NCI-H1436 treated with DMSO at 0.1 percent for 48 hours (cell line): Measurements from ENCODE around the gene ZBTB9.

Experiments
- DNase-seq: peaks from one replicate; lab custom pipeline; 2025; lab: John Stamatoyannopoulos, UW

ZBTB9 gene, protein sequence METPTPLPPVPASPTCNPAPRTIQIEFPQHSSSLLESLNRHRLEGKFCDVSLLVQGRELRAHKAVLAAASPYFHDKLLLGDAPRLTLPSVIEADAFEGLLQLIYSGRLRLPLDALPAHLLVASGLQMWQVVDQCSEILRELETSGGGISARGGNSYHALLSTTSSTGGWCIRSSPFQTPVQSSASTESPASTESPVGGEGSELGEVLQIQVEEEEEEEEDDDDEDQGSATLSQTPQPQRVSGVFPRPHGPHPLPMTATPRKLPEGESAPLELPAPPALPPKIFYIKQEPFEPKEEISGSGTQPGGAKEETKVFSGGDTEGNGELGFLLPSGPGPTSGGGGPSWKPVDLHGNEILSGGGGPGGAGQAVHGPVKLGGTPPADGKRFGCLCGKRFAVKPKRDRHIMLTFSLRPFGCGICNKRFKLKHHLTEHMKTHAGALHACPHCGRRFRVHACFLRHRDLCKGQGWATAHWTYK

DNA sequence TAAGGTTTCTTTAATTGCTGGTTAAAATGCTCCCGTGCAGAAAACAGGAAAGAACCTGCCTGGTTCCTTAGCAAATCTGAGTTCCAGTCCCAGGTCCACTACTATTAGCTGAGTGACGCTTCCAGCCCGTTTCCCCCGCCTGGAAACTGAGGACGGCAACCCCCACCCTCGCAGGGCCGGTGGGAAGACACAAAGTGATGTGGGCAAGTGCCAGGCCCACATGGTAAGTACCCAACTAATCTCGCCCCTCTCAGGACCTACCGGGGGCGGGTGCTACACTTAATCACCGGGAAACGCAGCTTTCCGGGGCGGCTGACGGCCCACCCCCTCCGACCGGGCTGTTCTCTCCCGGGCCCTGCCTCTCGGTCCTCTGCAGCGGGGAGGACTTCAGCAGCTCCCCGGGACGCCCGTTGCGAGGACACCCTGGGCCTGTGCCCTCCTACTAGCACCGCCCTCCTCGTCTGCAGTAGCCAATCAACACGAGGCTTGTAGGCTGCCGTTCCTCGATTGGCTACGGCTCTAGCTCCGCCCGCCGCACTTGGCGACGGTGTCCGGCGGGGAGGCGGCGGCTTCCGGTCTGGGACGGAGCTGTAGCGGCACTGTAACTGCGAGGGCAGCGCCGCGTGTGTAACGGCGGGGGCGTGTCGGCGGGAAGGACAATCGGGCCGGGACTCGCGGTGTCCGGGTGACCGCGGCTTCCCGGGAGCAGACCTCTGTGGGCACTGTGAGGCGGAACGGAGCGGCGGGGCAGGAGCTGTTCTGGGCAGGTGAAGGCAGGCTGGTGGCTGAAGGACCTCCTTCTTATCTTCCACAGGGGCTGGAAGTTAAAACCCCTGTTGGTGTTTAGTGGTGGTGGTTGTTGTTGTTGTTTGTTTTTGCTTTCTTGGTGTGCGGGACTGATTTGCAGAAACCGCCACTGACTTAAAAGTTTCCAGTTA lies at the start of gene ZBTB9:
ZBTB9 (plus strand) TSS at position 568 of the 938 bp plus-strand sequence. CDS start 525 bp downstream, outside the sequence.
- peak; percentile 83 for DNase-seq

DNA sequence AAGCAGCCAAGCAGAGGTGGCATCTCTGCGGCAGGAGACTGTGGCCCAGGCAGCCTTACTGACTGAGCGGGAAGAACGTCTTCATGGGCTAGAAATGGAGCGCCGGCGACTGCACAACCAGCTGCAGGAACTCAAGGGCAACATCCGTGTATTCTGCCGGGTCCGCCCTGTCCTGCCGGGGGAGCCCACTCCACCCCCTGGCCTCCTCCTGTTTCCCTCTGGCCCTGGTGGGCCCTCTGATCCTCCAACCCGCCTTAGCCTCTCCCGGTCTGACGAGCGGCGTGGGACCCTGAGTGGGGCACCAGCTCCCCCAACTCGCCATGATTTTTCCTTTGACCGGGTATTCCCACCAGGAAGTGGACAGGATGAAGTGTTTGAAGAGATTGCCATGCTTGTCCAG lies 49.5 kb upstream of the ZBTB9 start:
- no peak for DNase-seq

DNA sequence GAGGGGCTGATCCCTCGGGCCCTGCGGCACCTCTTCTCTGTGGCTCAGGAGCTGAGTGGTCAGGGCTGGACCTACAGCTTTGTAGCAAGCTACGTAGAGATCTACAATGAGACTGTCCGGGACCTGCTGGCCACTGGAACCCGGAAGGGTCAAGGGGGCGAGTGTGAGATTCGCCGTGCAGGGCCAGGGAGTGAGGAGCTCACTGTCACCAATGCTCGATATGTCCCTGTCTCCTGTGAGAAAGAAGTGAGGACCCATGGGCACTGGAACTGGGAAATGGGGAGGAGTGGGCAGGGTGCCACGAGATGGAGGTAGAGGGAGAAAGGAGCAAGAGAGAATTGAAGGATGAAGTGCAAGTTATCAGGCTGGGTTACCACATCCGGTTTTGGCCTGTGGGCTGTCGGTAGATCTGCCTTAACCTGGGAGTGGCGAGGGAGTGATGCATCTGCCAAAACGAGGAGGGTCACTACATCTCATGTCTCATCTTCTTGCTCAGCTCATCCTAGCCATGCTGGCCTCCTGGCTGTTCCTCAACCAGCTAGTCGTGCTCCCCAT lies 48.9 kb upstream of the ZBTB9 start:
- DNase-seq, result no peak

DNA sequence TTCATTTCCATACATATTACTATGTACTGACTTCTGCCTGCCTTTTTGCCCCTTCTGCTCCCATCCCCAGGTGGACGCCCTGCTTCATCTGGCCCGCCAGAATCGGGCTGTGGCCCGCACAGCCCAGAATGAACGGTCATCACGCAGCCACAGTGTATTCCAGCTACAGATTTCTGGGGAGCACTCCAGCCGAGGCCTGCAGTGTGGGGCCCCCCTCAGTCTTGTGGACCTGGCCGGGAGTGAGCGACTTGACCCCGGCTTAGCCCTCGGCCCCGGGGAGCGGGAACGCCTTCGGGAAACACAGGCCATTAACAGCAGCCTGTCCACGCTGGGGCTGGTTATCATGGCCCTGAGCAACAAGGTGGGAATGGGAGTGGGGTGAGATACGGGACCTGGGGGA lies 48.2 kb upstream of the ZBTB9 start:
- DNase-seq, result no peak

DNA sequence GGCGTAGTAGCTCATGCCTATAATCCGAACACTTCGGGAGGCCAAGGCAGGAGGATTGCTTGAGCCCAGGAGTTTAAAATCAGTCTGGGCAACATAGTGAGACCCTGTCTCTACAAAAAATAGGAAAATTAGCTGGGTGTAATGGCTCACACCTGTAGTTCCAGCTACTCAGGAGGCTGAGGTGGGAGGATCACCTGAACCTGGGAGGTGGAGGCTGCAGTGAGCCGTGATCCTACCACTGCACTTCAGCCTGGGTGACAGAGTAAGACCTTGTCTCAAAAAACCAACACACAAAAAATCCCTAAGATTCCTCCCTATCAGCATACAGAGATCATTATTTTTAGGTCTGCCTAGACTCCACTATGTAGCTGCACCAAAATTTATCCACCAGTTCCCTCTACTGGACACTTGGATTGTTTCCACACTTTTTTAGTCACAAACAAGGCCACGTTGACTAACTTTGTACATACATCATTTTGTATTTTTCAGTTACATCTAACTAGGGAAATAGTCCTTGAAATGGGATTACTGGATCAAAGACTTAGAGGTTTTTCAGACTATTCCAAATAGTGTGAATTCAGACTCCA lies 47.2 kb upstream of the ZBTB9 start:
- no peak for DNase-seq

DNA sequence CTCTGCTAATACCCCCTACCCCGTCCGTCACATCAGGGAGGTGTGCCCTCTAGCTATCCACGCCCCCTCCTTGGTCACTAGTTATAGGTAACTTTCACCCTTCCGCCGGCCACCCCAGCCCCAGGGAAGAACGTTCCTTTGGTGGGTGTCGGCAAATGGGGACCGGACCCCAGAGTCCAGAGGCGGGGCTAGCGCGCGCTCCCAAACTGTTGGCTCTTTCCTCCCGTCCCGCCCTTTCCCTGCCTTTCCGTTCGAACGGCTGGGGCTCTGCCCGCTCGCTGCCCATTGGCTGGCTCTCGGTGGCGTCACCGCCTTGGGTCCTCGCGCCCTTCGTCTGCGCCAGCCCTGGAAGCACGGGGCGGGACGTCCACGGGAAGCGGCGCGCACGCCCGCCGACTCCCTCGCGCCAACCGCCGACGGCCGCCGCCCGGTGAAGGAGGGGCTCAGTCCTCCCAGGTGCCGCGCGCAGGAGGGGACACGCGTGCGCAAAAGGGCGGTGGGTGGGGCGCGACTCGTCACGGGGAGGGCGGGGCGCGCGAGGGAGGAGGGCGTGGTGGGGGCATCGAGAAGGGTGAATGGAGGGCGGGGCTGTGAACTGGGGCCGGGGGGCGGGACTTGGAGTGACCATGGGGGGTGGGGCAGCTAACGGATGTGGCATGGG lies 44.2 kb upstream of the ZBTB9 start:
- DNase-seq, result peak; percentile 78

DNA sequence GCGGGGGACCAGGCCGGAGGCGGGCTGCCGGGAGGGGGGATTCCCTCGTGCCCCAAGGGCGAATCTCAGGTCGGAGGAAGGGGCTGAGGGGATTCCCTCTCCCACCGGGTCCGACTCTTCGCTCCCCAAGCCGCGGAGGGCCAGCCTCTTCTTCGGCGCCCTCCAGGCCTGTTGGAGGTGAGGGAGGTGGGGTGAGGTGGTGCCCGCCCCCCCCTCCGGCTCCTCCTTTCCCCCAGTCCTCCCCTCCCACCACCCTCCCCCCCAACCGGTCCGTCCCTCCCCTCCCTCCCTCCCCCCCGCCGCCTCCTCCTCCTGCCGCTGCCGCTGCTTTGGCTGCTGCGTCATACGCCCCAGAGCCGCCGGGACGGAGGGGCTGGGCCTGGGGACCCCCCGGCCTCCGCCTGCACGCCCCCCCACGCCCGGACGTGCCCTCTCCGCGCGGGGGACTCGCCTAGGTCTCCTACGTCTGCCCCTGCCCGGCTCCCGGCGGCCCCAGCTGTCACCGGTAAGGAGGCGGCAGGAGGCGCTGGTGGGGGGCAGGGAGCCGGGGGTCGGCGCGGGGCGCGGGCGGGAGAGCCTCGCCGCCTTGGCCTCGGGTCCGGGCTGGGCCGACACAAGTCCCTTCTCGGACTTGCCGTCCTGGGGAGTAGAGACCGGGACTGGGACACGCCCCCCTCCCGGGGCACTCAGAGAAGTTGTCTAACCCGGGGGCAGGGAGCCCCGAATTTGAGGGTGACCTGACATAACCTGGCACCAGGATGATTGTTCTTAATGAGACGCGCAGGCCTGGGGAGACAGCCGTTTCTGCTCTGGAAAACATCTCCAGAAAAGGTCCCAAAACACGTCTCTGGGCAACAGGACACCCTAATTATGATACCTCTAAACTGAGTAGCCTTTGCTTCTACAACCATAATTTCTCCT lies 43.4 kb upstream of the ZBTB9 start, which contains the start of gene PHF1:
PHF1 (plus strand) TSS at position 304 of the 921 bp plus-strand sequence. CDS start 1,250 bp downstream, outside the sequence.
- DNase-seq, result no peak

DNA sequence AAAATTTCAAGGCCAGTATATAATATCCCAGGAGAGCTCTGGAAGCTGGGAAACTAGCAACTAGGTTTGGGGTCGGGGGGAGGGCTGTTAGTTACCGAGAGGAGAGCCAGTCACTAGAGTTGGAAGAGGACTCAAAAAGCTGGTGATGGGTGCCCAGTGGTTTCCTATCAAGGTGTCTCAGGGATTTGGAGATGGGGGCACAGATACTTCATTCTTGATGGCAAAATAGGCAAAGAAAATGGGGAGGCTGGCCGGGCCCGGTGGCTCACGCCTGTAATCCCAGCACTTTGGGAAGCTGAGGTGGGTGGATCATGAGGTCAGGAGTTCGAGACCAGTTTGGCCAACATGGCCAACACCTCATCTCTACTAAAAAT lies 42.8 kb upstream of the ZBTB9 start:
- DNase-seq, result no peak

DNA sequence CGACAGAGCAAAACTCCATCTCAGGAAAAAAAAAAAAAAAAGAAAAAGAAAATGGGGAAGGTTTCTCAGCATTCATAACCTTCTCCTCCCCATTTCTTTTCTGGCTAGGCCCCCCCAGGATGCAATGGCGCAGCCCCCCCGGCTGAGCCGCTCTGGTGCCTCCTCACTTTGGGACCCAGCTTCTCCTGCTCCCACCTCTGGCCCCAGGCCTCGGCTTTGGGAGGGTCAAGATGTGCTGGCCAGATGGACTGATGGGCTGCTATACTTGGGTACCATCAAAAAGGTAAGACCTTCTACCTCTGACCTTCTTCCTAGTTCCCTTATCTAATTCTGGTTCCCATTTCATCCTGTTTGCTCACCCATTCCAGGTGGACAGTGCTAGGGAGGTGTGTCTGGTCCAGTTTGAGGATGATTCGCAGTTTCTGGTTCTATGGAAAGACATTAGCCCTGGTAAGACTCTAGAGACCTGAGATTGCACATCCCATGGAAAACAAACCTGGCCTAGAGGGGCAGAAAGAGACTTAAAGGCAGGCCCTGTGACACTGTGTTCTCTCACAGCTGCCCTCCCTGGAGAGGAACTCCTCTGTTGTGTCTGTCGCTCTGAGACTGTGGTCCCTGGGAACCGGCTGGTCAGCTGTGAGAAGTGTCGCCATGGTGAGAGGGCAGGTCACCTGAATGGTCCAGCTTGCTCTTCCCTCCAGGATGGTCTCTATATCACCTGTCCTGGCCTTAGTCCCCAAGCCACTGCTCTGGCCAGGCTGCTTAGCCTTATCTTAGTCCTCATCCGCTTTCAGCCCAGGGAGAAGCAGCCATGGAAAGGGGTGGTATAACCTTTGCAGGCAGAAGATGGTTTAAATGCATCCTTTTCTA lies 42.0 kb upstream of the ZBTB9 start:
- no peak for DNase-seq

DNA sequence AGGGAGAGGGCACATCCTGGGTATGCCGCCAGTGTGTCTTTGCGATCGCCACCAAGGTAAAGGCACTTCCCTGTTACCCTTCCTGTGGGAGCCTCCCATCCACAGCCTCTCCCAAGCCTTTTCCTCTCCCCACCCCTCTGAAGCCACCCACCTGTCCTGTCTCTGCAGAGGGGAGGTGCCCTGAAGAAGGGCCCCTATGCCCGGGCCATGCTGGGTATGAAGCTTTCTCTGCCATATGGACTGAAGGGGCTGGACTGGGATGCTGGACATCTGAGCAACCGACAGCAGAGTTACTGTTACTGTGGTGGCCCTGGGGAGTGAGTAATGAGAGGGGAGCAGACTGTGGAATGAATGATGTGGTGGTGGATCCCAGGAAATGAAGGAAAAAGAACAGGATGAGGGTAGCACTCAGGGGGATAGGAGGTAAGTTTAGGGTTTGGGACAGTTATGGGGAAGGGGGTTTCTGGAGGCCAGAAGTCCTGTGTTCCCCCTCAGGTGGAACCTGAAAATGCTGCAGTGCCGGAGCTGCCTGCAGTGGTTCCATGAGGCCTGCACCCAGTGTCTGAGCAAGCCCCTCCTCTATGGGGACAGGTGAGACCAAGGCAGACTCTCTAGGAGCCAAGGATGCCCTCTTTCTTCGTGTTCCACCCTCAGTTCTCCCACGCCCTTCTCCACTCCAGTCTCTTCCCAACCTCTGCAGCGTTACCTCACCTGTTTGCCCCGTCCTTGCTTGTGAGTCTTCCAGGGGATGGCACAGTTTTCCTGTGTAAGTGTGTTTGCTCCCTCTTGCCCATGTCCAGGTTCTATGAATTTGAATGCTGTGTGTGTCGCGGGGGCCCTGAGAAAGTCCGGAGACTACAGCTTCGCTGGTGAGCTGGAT lies 40.9 kb upstream of the ZBTB9 start:
- DNase-seq, result no peak

DNA sequence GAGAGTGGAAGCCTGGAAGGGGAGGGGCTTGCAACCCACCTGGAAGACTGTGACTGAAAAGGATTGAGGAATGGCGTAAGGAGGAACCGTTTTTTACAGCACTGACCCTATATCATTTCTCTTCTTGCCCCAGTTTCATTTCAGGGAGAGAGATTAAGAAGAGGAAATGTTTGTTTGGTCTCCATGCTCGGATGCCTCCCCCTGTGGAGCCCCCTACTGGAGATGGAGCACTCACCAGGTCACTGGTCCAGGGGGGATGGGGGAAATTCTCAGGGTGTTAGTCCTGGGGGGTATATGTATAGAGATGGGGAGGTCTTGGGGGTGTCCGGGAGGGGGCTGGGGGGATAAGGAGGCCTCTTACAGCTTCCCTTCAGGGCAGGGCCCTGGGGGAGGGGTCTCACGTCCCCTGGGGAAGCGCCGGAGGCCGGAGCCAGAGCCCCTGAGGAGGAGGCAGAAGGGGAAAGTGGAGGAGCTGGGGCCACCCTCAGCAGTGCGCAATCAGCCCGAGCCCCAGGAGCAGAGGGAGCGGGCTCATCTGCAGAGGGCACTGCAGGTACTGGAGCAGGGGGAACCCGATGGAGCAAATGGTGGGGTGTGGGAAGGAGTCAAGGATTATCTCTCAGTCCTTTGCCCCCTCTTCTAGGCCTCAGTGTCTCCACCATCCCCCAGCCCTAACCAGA lies 39.6 kb upstream of the ZBTB9 start:
- DNase-seq, result no peak

DNA sequence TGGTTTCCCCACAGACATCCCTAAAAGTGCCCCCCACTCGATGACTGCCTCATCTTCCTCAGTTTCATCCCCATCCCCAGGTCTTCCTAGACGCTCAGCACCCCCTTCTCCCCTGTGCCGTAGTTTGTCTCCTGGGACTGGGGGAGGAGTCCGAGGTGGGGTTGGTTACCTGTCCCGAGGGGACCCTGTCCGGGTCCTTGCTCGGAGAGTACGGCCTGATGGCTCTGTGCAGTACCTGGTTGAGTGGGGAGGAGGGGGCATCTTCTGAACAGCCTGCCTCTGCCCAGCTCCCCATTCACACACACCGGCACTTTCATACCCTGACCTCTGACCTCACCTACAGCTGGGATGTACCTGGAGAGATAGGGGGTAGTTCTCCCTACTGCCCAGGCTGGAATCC lies 38.5 kb upstream of the ZBTB9 start:
- DNase-seq, result no peak

DNA sequence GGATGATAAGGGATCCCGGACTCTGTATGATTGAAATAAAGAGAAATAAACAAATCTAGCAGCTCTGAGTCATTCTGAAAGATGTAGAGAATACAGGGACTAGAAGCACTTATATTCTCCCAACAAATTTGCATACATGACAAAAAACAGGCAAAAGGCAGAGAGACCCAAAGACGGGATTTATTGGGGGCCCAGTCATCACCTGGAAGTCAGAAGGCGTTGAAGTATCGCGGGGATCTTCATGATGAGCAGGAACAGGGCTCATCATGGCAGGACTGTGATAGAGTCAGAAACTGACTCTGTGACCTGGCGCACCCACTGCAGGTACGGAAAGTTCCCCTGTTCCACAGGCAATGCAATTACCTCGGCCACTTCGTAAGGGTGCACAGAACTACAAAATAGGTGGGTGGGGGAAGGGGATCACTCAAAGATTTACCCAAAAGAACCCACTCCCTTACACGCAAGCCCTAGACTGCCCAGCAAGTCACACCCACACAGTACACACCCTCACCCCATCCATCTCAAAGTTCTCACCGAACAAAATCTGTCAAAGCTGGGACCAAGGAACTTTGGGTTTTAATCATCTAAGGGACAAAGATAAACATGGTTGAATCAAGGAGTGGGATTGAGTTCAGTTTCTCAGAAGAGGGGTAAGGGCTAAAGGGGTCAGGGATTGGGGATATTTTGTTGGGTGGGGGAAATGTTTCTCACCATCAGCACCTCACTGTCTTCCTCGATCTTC lies 37.8 kb upstream of the ZBTB9 start:
- DNase-seq, result no peak

DNA sequence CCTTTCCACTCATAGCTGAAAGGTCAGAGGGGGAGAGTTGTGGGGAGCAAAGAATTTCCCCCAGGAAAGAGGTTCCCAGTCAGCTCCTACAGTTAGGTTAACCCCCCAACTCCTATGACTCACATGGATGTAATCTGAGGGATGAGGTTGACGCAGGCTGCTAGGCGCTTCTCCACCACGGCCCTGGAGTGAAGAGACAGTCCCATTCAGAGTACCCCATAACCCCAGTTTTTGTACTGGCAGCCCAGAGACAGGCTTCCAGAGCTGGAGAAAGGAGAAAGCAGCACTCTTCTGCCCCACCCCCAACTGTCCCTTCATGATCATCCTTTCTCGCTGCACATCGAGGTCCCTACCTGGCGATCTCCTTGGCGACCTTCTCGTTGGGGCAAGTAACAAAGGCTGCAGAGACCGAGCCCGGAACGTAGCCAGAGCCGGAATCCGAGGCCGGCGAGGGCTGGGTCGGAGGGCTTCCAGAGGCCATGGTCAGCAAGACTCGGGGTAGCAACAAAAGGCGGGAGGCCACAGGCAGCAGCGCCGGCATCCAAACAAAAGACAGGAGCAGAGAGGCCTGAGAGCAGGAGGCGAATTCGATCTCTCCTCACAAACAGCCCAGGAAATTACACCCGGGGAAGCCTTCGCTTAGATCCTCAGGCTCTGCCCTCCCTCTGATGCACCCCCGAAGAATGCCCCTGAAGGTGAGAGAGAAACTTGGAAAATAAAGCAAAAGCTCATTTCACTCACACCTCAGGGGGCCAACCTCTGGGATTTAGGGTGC lies 37.1 kb upstream of the ZBTB9 start:
- no peak for DNase-seq

DNA sequence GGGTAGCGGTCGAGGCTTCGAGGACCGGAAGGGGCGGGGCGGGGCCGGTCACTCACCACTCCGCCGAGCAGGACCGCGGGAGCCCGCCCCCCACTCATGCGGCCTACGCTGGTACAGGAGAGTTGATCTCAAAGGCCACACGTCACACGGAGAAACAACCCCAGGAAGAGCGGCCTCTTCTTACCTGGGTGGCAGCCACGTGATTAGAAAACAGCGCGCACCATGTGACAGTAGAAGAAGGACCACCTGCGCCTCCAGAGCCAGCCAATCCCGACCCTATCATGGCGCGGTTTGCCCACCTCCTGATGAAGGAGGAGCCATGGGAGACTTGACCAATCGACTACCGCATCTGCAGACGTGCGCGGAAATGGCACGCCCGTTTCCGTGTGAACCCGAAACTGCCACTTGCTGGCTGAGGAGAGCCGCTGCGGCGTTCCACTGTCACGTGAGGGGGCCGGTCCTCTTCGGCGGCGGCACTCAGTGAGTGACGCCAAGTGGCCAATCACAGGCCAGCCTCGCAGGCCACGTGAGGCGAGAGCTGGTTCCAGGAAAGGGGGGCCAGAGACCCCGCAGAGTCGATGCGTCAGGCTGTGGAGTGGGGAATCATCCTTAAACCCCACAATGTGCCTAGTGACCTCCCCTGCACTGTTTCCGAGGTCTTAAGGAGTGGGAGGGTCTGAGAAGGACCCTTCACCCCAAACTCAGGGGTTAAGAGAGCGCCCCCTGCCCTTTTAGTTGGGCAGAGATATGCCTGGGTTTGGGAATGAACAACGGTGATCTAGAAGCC lies 36.3 kb upstream of the ZBTB9 start, which contains the start of gene CUTA:
CUTA (minus strand) TSS at position 205 of the 787 bp plus-strand sequence; CDS start at position 98, 107 bp downstream.
- DNase-seq, result peak; percentile 97
